ENCODE data around the gene CCDC142. TPM values are rescaled to one million over a fixed set of nuclear protein-coding genes. Genes with fewer than 3 reads are reported as not detected.

Gene CCDC142
- total RNA-seq, 1 donor from 2014 or later = 39.9 TPM

GRCh38 chr2:74502720-74503505 lies 20.1 kb upstream of the CCDC142 start:
- peak overlapping the region; percentile 77 for H3K4me3 Mint-ChIP-seq (ENCODE audit: low read depth)
- peaks cover 12% of the 10 kb centered on the region for H3K36me3 Mint-ChIP-seq (ENCODE audit: insufficient read depth)
- peaks cover 20% of the 10 kb centered on the region for H3K27me3 Mint-ChIP-seq
- peaks cover 42% of the 10 kb centered on the region for H3K4me1 Mint-ChIP-seq (ENCODE audit: low read depth)
- no peak for DNase-seq (ENCODE audit: low spot score, unreplicated experiment)
- H3K27ac Mint-ChIP-seq = peak overlapping the region; percentile 94
- TF ChIP-seq CTCF (IDR thresholded peaks at IDR 0.05; ENCODE audit: unreplicated experiment) = peak; percentile 38
- no peaks in the 10 kb centered on the region for H3K9me3 Mint-ChIP-seq (ENCODE audit: low read depth)

- TF ChIP-seq CTCF (IDR thresholded peaks at IDR 0.05; ENCODE audit: unreplicated experiment) = no peak
- Mint-ChIP-seq H3K4me1 (ENCODE audit: low read depth) (peaks cover 44% of the 10 kb centered on the region), H3K9me3 (ENCODE audit: low read depth) (no peaks in the 10 kb centered on the region), H3K36me3 (ENCODE audit: insufficient read depth) (peaks cover 12% of the 10 kb centered on the region), H3K27ac (peak overlapping the region; percentile 94), H3K4me3 (ENCODE audit: low read depth) (peak overlapping the region; percentile 77), H3K27me3 (peaks cover 23% of the 10 kb centered on the region)
- DNase-seq (ENCODE audit: low spot score, unreplicated experiment) = no peak
These were observed 19.4 kb upstream of the CCDC142 start for GRCh38 chr2:74502147-74502719.

DNA sequence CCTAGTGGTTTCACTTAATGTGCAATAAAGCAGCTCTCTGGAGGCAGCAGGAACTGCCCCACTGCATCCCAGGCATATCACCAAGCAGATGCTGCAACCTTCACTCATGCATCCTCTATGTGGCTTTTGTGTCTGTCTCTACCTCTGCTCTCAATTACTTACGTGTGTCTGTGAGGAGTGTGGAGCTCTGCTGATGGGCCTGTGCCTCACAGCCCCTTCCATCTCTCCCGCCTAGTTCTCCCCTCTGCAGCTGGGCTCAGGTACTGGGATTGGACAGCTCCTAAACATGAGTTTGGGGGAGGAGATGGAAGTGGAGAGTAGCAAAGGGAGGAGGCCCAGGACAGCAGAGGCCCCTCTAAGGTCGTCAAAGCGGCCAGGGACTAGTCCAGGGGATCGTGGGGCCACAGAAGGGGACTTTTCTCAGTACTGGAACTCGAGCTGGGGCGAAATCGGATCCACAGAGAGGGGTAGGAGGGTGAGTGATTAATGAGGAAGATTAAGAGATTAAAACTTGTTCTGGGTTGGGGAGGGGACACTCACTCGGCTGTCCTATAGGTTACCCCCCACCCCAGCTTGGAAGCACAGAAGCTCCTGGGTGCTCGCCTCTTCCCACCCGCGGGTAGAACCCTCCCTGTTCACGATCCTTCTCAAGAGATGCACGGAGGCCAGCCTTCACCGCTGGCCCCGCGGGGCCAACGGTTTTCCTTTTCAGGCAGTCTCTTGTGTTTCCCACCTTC lies 18.7 kb upstream of the CCDC142 start:
- TF ChIP-seq CTCF (IDR thresholded peaks at IDR 0.05; ENCODE audit: unreplicated experiment) = no peak
- Mint-ChIP-seq H3K4me1 (ENCODE audit: low read depth) (peaks cover 38% of the 10 kb centered on the region), H3K36me3 (ENCODE audit: insufficient read depth) (peaks cover 12% of the 10 kb centered on the region), H3K9me3 (ENCODE audit: low read depth) (no peaks in the 10 kb centered on the region), H3K4me3 (ENCODE audit: low read depth) (peak overlapping the region; percentile 77), H3K27me3 (peaks cover 24% of the 10 kb centered on the region), H3K27ac (peak overlapping the region; percentile 94)
- no peak for DNase-seq (ENCODE audit: low spot score, unreplicated experiment)

DNA sequence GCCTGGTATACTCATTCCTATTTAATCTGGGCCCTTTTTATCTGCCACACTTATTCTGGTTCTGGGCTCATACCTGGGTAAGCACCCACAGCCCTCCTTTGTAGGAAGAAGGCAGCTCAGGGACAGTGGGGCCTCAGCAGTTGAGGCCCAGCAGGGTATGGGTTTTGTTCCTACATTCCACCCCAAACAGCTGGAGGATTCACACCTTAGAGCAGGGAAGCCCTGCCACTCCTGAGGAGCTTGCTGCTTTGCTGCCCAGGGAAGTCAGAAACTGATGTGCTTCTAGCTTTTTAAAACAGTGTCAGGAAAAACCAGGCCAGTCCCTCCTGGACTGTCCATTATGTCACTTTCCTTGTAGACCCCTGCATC lies 17.8 kb upstream of the CCDC142 start:
- Mint-ChIP-seq H3K27me3 (peaks cover 29% of the 10 kb centered on the region), H3K4me1 (ENCODE audit: low read depth) (peaks cover 37% of the 10 kb centered on the region)

More for the DNA sequence above, 17.8 kb upstream of the CCDC142 start:
- Mint-ChIP-seq H3K36me3 (ENCODE audit: insufficient read depth) (peaks cover 16% of the 10 kb centered on the region), H3K27ac (no peak overlapping the region), H3K9me3 (ENCODE audit: low read depth) (no peaks in the 10 kb centered on the region), H3K4me3 (ENCODE audit: low read depth) (peak overlapping the region; percentile 89)
- no peak for DNase-seq (ENCODE audit: low spot score, unreplicated experiment)
- TF ChIP-seq CTCF (IDR thresholded peaks at IDR 0.05; ENCODE audit: unreplicated experiment) = no peak
